Adrenal gland (tissue), 12 donors: ENCODE measurements around the gene TMEM141. TPM values are rescaled to one million over a fixed set of nuclear protein-coding genes. Genes with fewer than 3 reads are reported as not detected.

Experiments used
- DNase-seq, 7 donors: peaks; one replicate each; pipeline ENCODE4 v3.0.0-alpha.2; 2019 to 2020
- H3K27ac ChIP-seq, 5 donors: fragments of 200-600 bp; sonication (generic) in 4 of 5; 1 replicate in 3 of 5; 2 replicates in 2 of 5; pipeline versions ENCODE4 v1.5.1 to v1.8.0; 2016 to 2020; ENCODE audit warnings: mild to moderate bottlenecking in 1 of 5
- H3K27me3 ChIP-seq: fragments of 200-600 bp; 2 replicates; pipeline ENCODE4 v1.8.0; 2021
- H3K36me3 ChIP-seq, 2 donors: fragments of 200-600 bp; replicated peaks in 1 of 2; 1 replicate in 1 of 2; 2 replicates in 1 of 2; pipeline versions ENCODE4 v1.5.1 to v1.8.0; 2018 to 2022
- H3K4me1 ChIP-seq, 2 donors: fragments of 200-600 bp; replicated peaks in 1 of 2; 1 replicate in 1 of 2; 2 replicates in 1 of 2; pipeline versions ENCODE4 v1.5.1 to v1.8.0; 2018 to 2021
- H3K4me3 ChIP-seq, 4 donors: fragments of 200-600 bp; sonication (generic) in 3 of 4; one replicate each; pipeline ENCODE4 v1.5.1; 2016 to 2018
- H3K9me3 ChIP-seq, 3 donors: fragments of 200-600 bp; sonication (generic) in 1 of 3; replicated peaks in 1 of 3; 1 replicate in 2 of 3; 2 replicates in 1 of 3; pipeline versions ENCODE4 v1.5.1 to v1.8.0; 2016 to 2021
- CTCF ChIP-seq, 6 experiments: fragments of 450-650 bp in 4 of 6; fragments of 200-600 bp in 2 of 6; sonication (generic) in 1 of 6; IDR thresholded peaks; 1 replicate in 5 of 6; 2 replicates in 1 of 6; pipeline versions ENCODE4 v1.5.1 to v1.8.0; 2016 to 2021; ENCODE audit warnings: antibody characterized with exemption in 6 of 6, mild to moderate bottlenecking in 2 of 6, moderate library complexity in 1 of 6
- POLR2A ChIP-seq, 2 donors: fragments of 450-650 bp; IDR thresholded peaks; one replicate each; pipeline ENCODE4 v1.6.1; 2017; ENCODE audit warnings: antibody characterized with exemption in 2 of 2, mild to moderate bottlenecking in 2 of 2, moderate library complexity in 1 of 2
- WGBS, 4 donors: extraction: QIAGEN DNeasy Blood & Tissue Kit in 2 of 4; methylation state at CpG; one replicate each; pipeline versions ENCODE4 v1.1.5 to v1.1.7; 2013 to 2017; 5-methylcytosine and 5-hydroxymethylcytosine counted together
- intact Hi-C, 2 donors: fragments of 100-400 bp; cut with DNase I; formaldehyde crosslinking; loops; one replicate each; pipeline versions ENCODE4 v1.14.1 to v1.15.0; 2022 to 2023
- polyA plus RNA-seq, 3 donors: library from polyadenylated mRNA; stranded (reverse); fragments of 200-250 nt in 2 of 3; fragments of 350-450 nt in 1 of 3; fragmentation: Illumina TruSeq in 1 of 3; extraction: RNeasy Lipid Tissue Mini Kit (QIAGEN cat#74804) in 1 of 3; gene quantifications; one replicate each; pipeline ENCODE4 v1.2.3, GENCODE V29; 2013 to 2014
- total RNA-seq, 9 donors: library from RNA; depleted of rRNA in 4 of 9; stranded (reverse); fragments of >200 nt in 4 of 9; fragments of 120-200 nt in 1 of 9; fragmentation: NEBNext Ultra II Directional in 1 of 9; extraction: Animal tissue kit (Norgen Biotek cat#: 25700) in 1 of 9; gene quantifications; one replicate each; pipeline versions ENCODE4 v1.1.0 to v1.2.4, GENCODE V29; 2013 to 2023
- donor health status: healthy with polysubstance abuse.
- donor health status: Bipolar disorder and iron deficiency.
- donor health status: DM: yes; HTN: yes; CAD: no.
- donor health status: DM: no; HTN: no; CAD: no.
- donor health status: DM: no; HTN: no; CAD: no.
- donor health status: DM: yes; HTN: yes; CAD: no.

The TMEM141 gene
- total and polyA plus RNA-seq, 12 donors: 31.3 to 94.8 (median 58.9) TPM

DNA sequence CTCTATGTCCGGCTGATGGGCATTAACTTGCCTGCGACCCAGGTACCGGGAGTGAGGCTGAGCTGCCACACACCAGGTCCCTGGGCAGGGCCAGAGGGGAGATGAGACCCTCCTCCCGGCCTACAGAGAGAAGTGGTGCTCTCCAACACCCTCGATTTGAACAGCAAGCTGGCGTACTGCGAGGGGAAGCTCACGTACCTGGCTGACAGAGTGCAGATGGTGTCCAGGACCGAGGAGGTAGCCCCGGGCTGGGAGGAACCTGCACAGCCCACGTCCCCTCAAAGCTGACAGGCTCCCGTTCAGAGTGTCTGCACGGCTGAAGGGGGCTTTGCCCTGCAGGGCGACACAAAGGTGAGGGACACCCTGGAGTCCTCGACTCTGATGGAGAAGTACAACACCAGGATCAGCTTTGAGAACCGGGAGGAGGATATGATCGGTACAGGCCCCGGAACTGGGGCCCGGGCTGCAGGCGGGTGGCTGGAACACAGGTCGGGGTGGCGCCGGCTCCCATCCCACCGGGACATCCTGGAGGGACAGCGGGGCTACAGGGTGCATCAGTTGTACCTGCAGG, 15.6 kb downstream of the TMEM141 start:
- TF ChIP-seq CTCF (IDR thresholded peaks at IDR 0.05) (no peak), POLR2A (IDR thresholded peaks at IDR 0.05) (no peak)
- Histone ChIP-seq H3K27ac (peak overlapping the region in 2 of 5 donors; percentile 93 to 94), H3K4me1 (peaks cover 9 to 25% of the 10 kb centered on the region in 2 donors), H3K36me3 (no peaks in the 10 kb centered on the region), H3K27me3 (no peaks in the 10 kb centered on the region), H3K9me3 (no peaks in the 10 kb centered on the region), H3K4me3 (peak overlapping the region in 2 of 4 donors; percentile 76 to 100)
- intact Hi-C loops: no loop called here
- no peak for DNase-seq
- 76 to 83% (median 80%) methylated on average over 10 to 25 of the region's 25 CpGs for WGBS, 4 donors

- peak within 1 kb of the TSS; percentile 39 to 94 (median 85) for H3K27ac ChIP-seq
- no peaks in the 10 kb centered on the region for H3K36me3 ChIP-seq
- H3K9me3 ChIP-seq: no peaks in the 10 kb centered on the region
- H3K4me3 ChIP-seq: peak within 1 kb of the TSS; percentile 48 to 100 (median 69)
- intact Hi-C loops: no loop called here
- H3K4me1 ChIP-seq: peaks cover 9 to 25% of the 10 kb centered on the region in 2 donors
- peak; percentile 62 to 66 for TF ChIP-seq POLR2A (IDR thresholded peaks at IDR 0.05)
- no peak for TF ChIP-seq CTCF (IDR thresholded peaks at IDR 0.05)
- 0 to 3% (median 0%) methylated on average over 15 to 96 of the region's 96 CpGs; no CpG with 5 or more reads in 1 of the 4 donors for WGBS, 4 donors
- H3K27me3 ChIP-seq: no peaks in the 10 kb centered on the region
- peak; percentile 70 to 83 (median 76) for DNase-seq
Measured at GRCh38 chr9:136807281-136808074, 16.3 kb downstream of the TMEM141 start, which contains the start of gene RABL6. RABL6 (plus strand) TSS chr9:136807948; CDS start chr9:136808197, 249 bp downstream.

DNA sequence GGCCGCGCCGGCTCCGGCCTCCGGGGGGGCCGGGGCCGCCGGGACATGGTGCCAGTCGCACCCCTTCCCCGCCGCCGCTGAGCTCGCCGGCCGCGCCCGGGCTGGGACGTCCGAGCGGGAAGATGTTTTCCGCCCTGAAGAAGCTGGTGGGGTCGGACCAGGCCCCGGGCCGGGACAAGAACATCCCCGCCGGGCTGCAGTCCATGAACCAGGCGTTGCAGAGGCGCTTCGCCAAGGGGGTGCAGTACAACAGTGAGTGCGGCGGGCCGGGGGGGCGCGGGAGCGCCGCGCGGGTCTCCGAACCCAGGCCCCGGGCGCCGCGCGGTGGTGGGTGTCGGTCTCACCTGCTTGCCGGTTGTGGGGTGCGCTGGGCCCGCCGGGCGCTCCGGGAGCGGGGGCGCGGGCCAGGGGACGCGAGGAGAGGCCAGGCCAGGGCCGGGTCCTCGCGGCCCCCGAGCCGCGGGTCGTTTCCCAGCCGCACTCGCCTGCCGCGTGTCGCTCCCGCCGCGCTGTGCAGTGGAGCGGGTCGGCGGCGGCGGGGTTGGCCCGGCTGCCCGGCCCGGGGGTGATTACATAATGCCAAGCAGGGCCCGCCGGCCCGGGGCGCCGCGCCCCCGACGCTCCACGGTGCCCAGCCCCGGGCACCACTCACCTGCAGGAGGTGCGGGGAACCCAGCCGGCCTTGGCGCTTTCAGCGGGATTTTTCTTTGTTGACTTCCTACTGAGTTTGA, 17.1 kb downstream of the TMEM141 start:
- peaks cover 0 to 4% of the 10 kb centered on the region in 2 donors for H3K36me3 ChIP-seq
- intact Hi-C loops: no loop called here
- no peaks in the 10 kb centered on the region for H3K27me3 ChIP-seq
- H3K27ac ChIP-seq: peak overlapping the region in 4 of 5 donors; percentile 50 to 94 (median 89)
- H3K9me3 ChIP-seq: no peaks in the 10 kb centered on the region
- 0 to 1% (median 0%) methylated on average over 4 to 92 of the region's 93 CpGs; no CpG with 5 or more reads in 1 of the 4 donors for WGBS, 4 donors
- TF ChIP-seq CTCF (IDR thresholded peaks at IDR 0.05) (peak in 1 of 6 experiments; percentile 5), POLR2A (IDR thresholded peaks at IDR 0.05) (no peak)
- H3K4me3 ChIP-seq: peak overlapping the region; percentile 48 to 100 (median 66)
- peaks cover 9 to 25% of the 10 kb centered on the region in 2 donors for H3K4me1 ChIP-seq
- peak in 2 of 7 donors; percentile 40 for DNase-seq

DNA sequence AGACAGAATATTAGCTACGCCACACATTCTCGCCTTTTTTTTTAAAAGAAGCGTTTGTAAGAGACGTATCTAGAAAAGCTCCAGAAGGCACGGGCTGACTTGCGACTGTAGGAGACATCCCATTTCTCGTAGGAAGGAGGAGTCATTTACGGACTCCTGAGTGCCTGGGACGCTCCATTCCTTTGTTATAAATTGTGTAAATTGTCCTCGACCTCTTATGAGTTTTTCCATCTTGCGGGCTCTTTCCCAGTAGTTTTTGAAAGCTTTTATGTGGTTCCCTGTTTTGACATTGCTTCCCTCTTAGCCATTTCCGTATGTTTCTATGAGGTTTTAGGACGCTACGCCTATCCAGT, 17.6 kb downstream of the TMEM141 start:
- Histone ChIP-seq H3K36me3 (peaks cover 0 to 4% of the 10 kb centered on the region in 2 donors), H3K4me3 (peak overlapping the region in 3 of 4 donors; percentile 62 to 100 (median 71)), H3K27me3 (no peaks in the 10 kb centered on the region), H3K9me3 (no peaks in the 10 kb centered on the region), H3K4me1 (peaks cover 9 to 25% of the 10 kb centered on the region in 2 donors), H3K27ac (peak overlapping the region in 2 of 5 donors; percentile 93 to 94)
- intact Hi-C loops: no loop called here
- no peak for TF ChIP-seq CTCF (IDR thresholded peaks at IDR 0.05)
- TF ChIP-seq POLR2A (IDR thresholded peaks at IDR 0.05): no peak
- peak in 1 of 7 donors; percentile 5 for DNase-seq
- 8 to 13% (median 12%) methylated on average over 13 to 14 of the region's 14 CpGs for WGBS, 4 donors
